T-helper 1 cell treated with Interleukin-12 subunit alpha and Interleukin-12 subunit beta and Interleukin-4 antibody, amounts not matched to agents 30 μg/mL and 1 μg/mL, for 36 hours (primary cell): ENCODE measurements around the gene FSTL5.

ENCODE experiments used
- H3K27ac Mint-ChIP-seq: one replicate; pipeline ENCODE4 v1.8.0; 2021; ENCODE audit warnings: mild to moderate bottlenecking, mixed read lengths
- H3K27me3 Mint-ChIP-seq: one replicate; pipeline ENCODE4 v1.8.0; 2021; ENCODE audit warnings: low read depth, mixed read lengths
- H3K36me3 Mint-ChIP-seq: one replicate; pipeline ENCODE4 v1.8.0; 2021; ENCODE audit warnings: low read depth, mixed read lengths
- H3K4me1 Mint-ChIP-seq: one replicate; pipeline ENCODE4 v1.8.0; 2021; ENCODE audit warnings: low read depth, mixed read lengths
- H3K4me3 Mint-ChIP-seq: one replicate; pipeline ENCODE4 v1.8.0; 2021; ENCODE audit warnings: mild to moderate bottlenecking, moderate library complexity, mixed read lengths
- H3K9me3 Mint-ChIP-seq: one replicate; pipeline ENCODE4 v1.8.0; 2021; ENCODE audit warnings: mixed read lengths

Gene FSTL5

GRCh38 chr4:161629694-161630441, 533.9 kb downstream of the FSTL5 start:
- Mint-ChIP-seq H3K4me1 (no peaks in the 10 kb centered on the region), H3K4me3 (no peak overlapping the region), H3K36me3 (no peaks in the 10 kb centered on the region), H3K27ac (no peak overlapping the region), H3K27me3 (no peaks in the 10 kb centered on the region), H3K9me3 (peaks cover 7% of the 10 kb centered on the region)

GRCh38 chr4:161604516-161605300, 559.1 kb downstream of the FSTL5 start:
- Mint-ChIP-seq H3K27me3 (no peaks in the 10 kb centered on the region), H3K36me3 (no peaks in the 10 kb centered on the region), H3K9me3 (no peaks in the 10 kb centered on the region), H3K4me1 (no peaks in the 10 kb centered on the region), H3K27ac (no peak overlapping the region), H3K4me3 (no peak overlapping the region)

DNA sequence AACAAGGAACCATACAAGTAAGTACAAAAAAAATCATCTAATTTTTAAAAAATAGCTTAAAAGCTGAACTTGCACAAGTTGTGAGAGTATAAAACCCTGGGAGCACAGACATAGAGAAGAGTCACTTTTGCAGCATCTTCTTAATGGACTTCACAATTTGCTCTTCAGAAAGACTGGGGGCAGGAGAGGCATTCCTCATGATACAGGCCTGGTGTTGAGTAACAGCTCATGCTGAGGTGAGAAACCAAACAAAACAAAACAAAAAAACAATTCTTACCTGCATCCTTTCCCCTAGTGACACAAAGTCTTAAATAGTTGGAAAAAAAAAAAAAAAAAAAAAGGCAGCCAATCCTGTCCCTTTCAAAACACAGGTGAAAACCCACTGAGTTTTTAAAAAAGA, 562.8 kb downstream of the FSTL5 start:
- Mint-ChIP-seq H3K27me3 (no peaks in the 10 kb centered on the region), H3K36me3 (no peaks in the 10 kb centered on the region), H3K27ac (no peak overlapping the region), H3K9me3 (peaks cover 3% of the 10 kb centered on the region), H3K4me3 (no peak overlapping the region), H3K4me1 (no peaks in the 10 kb centered on the region)

- Mint-ChIP-seq H3K27me3 (no peaks in the 10 kb centered on the region), H3K9me3 (peaks cover 3% of the 10 kb centered on the region), H3K36me3 (no peaks in the 10 kb centered on the region), H3K4me1 (no peaks in the 10 kb centered on the region), H3K4me3 (no peak overlapping the region), H3K27ac (no peak overlapping the region)
Measured at GRCh38 chr4:161595230-161595771, 568.5 kb downstream of the FSTL5 start.

DNA sequence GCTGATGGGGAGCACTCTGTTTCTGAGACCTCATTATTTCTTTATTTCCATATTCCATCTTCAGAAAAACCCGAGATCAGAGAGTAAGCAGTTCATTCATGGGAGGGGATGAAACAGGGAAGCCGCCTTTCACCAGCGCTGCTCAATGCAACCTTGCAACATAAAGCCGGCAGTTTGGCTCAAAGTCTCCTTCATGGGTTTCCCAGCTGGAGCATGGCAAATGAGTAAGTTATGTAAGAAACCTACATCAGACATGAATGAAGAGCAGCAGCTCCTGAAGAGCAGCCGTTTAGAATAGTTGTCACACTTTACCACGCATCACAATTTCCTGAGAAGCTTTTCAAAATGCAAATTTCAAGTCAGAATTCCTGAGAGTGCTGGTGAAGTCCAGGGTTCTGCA, 578.8 kb downstream of the FSTL5 start:
- Mint-ChIP-seq H3K9me3 (peaks cover 5% of the 10 kb centered on the region), H3K27ac (no peak overlapping the region)

DNA sequence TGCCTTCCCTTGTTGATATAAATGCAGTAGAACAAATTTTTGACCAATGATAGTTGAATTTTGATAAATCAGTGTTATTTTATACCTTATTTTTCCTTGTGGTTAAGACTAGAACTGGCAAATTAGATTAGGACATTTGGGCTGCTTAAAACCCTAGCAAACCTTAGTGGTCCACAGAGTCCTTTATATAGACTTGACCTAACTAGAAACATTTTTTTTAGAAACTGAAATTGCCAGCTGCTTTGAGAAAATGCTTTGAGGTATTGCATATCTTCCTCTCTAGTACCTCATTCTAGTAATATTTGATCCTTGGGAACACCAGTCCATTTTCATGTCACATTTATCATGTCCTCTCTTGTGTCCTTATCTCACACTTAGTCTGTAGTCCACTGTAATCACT, 580.3 kb downstream of the FSTL5 start:
- Mint-ChIP-seq H3K27me3 (no peaks in the 10 kb centered on the region), H3K4me3 (no peak overlapping the region), H3K9me3 (peaks cover 5% of the 10 kb centered on the region), H3K4me1 (no peaks in the 10 kb centered on the region), H3K27ac (no peak overlapping the region), H3K36me3 (no peaks in the 10 kb centered on the region)

More for the DNA sequence above, 578.8 kb downstream of the FSTL5 start:
- Mint-ChIP-seq H3K4me1 (no peaks in the 10 kb centered on the region), H3K27me3 (no peaks in the 10 kb centered on the region), H3K4me3 (no peak overlapping the region), H3K36me3 (no peaks in the 10 kb centered on the region)

GRCh38 chr4:161581262-161582230, 582.3 kb downstream of the FSTL5 start:
- no peaks in the 10 kb centered on the region for H3K27me3 Mint-ChIP-seq
- H3K4me3 Mint-ChIP-seq = no peak overlapping the region
- H3K4me1 Mint-ChIP-seq = no peaks in the 10 kb centered on the region
- peaks cover 5% of the 10 kb centered on the region for H3K9me3 Mint-ChIP-seq
- H3K36me3 Mint-ChIP-seq = no peaks in the 10 kb centered on the region
- H3K27ac Mint-ChIP-seq = no peak overlapping the region

DNA sequence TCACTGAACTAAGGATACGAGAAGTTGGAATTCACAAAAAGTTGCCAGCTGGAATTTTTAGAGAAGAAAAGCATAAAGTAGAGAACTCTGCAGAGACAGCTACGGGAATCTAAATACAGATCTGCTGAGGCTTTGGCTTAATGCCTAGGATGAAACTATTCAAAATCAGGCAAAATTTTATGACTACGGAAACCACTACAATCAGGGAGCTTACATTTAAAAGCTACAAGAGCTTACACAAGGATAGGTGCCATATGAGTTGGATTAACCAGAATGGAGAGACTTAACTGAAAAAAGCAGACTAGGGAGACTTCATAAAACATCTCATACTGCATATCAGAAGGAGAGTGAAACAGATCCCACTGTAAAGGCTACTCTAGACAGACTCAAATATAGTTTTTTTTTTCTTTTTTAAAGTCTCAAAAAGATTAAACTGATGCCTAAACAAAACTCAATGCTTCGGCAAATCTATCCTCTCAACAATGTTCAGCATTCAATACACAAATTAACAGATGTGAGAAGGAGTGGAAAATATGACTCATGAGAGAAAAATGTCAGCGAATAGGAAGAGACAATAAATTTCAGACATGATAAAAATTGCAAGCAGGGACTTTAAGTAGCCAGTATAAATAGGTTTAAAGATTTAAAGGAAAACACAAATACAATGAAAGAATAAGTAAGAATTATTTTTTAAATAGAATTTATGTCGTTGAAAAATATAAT, 586.1 kb downstream of the FSTL5 start:
- no peak overlapping the region for H3K27ac Mint-ChIP-seq
- no peak overlapping the region for H3K4me3 Mint-ChIP-seq
- no peaks in the 10 kb centered on the region for H3K27me3 Mint-ChIP-seq
- H3K36me3 Mint-ChIP-seq = no peaks in the 10 kb centered on the region
- H3K4me1 Mint-ChIP-seq = no peaks in the 10 kb centered on the region
- H3K9me3 Mint-ChIP-seq = peaks cover 13% of the 10 kb centered on the region

DNA sequence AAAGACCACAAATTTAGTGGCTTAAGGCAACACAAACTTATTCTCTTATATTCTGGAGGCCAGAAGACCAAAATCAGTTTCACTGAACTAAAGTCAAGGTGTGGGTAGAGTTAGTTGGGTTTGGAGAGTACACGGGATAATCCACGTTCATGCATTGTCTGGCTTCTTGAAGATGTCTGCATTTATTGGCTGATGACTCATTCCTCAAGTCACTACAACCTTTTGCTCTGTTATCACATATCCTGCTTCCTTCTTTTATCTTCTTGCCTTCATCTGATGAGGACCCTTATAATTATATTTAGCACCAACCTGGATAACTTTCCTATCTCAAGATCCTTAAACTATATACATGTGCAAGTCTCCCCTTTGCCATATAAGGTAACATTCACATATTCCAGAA, 590.0 kb downstream of the FSTL5 start:
- Mint-ChIP-seq H3K4me3 (no peak overlapping the region), H3K9me3 (peaks cover 11% of the 10 kb centered on the region), H3K27me3 (no peaks in the 10 kb centered on the region), H3K36me3 (no peaks in the 10 kb centered on the region), H3K4me1 (no peaks in the 10 kb centered on the region), H3K27ac (no peak overlapping the region)

DNA sequence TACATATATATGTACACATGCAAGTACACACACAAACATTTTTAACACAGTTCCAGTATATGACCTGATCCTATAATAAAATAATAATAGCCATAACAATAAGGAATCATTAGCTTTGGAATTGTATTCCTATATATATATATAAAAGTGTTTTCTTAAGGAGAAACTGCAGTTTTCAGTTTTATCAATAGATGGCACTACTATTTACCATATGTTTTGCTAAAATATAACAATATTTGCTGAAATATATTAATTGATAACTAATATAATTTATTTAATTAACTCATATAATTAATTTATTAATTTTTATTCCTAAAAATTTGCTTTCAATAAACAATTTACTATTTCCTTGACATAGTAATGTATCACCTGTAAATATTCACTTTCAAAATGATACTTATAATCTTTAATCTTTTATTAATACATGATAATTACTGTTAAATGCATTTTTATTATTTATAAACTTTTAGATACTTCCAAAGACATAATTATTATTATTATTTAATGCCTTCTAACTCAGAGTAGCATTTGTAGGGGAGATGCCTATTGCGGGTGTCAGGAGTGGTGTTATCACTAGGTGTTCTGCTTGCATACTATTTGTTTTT, 599.5 kb downstream of the FSTL5 start:
- Mint-ChIP-seq H3K27ac (no peak overlapping the region), H3K36me3 (no peaks in the 10 kb centered on the region), H3K9me3 (no peaks in the 10 kb centered on the region), H3K4me3 (no peak overlapping the region), H3K27me3 (no peaks in the 10 kb centered on the region), H3K4me1 (no peaks in the 10 kb centered on the region)

GRCh38 chr4:161555689-161556660, 607.8 kb downstream of the FSTL5 start:
- no peaks in the 10 kb centered on the region for H3K4me1 Mint-ChIP-seq
- no peaks in the 10 kb centered on the region for H3K9me3 Mint-ChIP-seq
- no peak overlapping the region for H3K27ac Mint-ChIP-seq
- no peak overlapping the region for H3K4me3 Mint-ChIP-seq
- no peaks in the 10 kb centered on the region for H3K36me3 Mint-ChIP-seq
- no peaks in the 10 kb centered on the region for H3K27me3 Mint-ChIP-seq

GRCh38 chr4:161554372-161554990, 609.3 kb downstream of the FSTL5 start:
- no peaks in the 10 kb centered on the region for H3K36me3 Mint-ChIP-seq

More at GRCh38 chr4:161554372-161554990, 609.3 kb downstream of the FSTL5 start:
- Mint-ChIP-seq H3K27ac (no peak overlapping the region), H3K4me1 (no peaks in the 10 kb centered on the region), H3K27me3 (no peaks in the 10 kb centered on the region), H3K4me3 (no peak overlapping the region), H3K9me3 (no peaks in the 10 kb centered on the region)
